K562 (cell line): ENCODE data around the gene APP. TPM values are rescaled to one million over a fixed set of nuclear protein-coding genes. Genes with fewer than 3 reads are reported as not detected.

Source experiments
- ATAC-seq: fragments of 200-7000 bp; cut with Tn5 transposase; 3 replicates; pipeline ENCODE4 v1.9.1; 2020; ENCODE audit warnings: moderate library complexity
- BruUV-seq: library from RNA; stranded (reverse); fragments of 400-500 nt; replicated peaks from 2 replicates; lab custom pipeline; 2021; lab: Mats Ljungman, UMichigan
- CTCF ChIA-PET: fragments of 300-600 bp; formaldehyde crosslinking; extraction: SDS; loops from one replicate; lab custom pipeline; 2021; ENCODE audit warnings: low intra/inter-chr PET ratio; lab: Yijun Ruan, JAX
- POLR2A ChIA-PET: fragments of 300-600, 350-650 bp; sonication (Branson Sonifier 250); formaldehyde crosslinking; extraction: SDS; loops from one replicate; lab custom pipeline; 2021; ENCODE audit warnings: antibody characterized with exemption, inconsistent platforms; lab: Yijun Ruan, JAX
- DNase-seq, 4 experiments: peaks; one replicate each; pipeline versions ENCODE4 v3.0.0 to v3.0.0-alpha.2; 2011 to 2018; ENCODE audit warnings: low spot score in 3 of 4, mixed read lengths in 3 of 4; ENCODE audit errors: extremely low read depth in 1 of 4
- FAIRE-seq: peaks from 2 replicates; lab custom pipeline; 2011; peaks lifted over from hg19 to GRCh38; lab: Jason Lieb, UNC
- H2AFZ ChIP-seq: 2 replicates; pipeline ENCODE4 v1.6.0; 2011; ENCODE audit warnings: low read depth, low read length, control low read depth, inconsistent platforms
- H3K27ac ChIP-seq: fragments of 200-600 bp; 3 replicates; pipeline ENCODE4 v1.8.0; 2011; ENCODE audit warnings: low read depth, mild to moderate bottlenecking, control low read depth, inconsistent platforms, low read length, moderate library complexity, mixed read lengths; ENCODE audit errors: extremely low read depth
- H3K27me3 ChIP-seq, 2 experiments: fragments of 300-600 bp in 1 of 2; 2 replicates in 1 of 2; 3 replicates in 1 of 2; pipeline versions ENCODE4 v1.6.0 to v1.8.0; 2011; ENCODE audit warnings: inconsistent platforms in 2 of 2, low read length in 2 of 2, mild to moderate bottlenecking in 1 of 2, mixed read lengths in 1 of 2, moderate library complexity in 1 of 2; ENCODE audit not compliant: control insufficient read depth in 2 of 2, insufficient read depth in 2 of 2
- H3K36me3 ChIP-seq: fragments of 300-600 bp; 3 replicates; pipeline ENCODE4 v1.8.0; 2011; ENCODE audit warnings: mild to moderate bottlenecking, low read length, inconsistent platforms; ENCODE audit not compliant: control insufficient read depth, insufficient read depth
- H3K4me1 ChIP-seq, 2 experiments: fragments of 200-600 bp in 1 of 2; replicated peaks in 1 of 2; 2 replicates in 1 of 2; 3 replicates in 1 of 2; pipeline versions ENCODE4 v1.5.1 to v1.8.0; 2011; ENCODE audit warnings: inconsistent platforms in 2 of 2, low read length in 2 of 2, mild to moderate bottlenecking in 1 of 2, mixed read lengths in 1 of 2, moderate library complexity in 1 of 2; ENCODE audit not compliant: control insufficient read depth in 2 of 2, insufficient read depth in 2 of 2
- H3K4me2 ChIP-seq: 2 replicates; pipeline ENCODE4 v1.6.1; 2011; ENCODE audit warnings: low read length, control low read depth, inconsistent platforms, mixed read lengths; ENCODE audit not compliant: insufficient read depth
- H3K4me3 ChIP-seq: fragments of 200-600 bp; sonication (generic), shearing (Covaris generic); 2 replicates; pipeline ENCODE4 v1.5.1; 2016; ENCODE audit warnings: control low read depth, inconsistent platforms
- H3K79me2 ChIP-seq: fragments of 200-600 bp; 3 replicates; pipeline ENCODE4 v1.8.0; 2011; ENCODE audit warnings: low read length, inconsistent platforms; ENCODE audit not compliant: control insufficient read depth, insufficient read depth
- H3K9ac ChIP-seq, 2 experiments: 2 replicates each; pipeline versions ENCODE4 v1.6.0 to v1.6.1; 2011; ENCODE audit warnings: low read depth in 2 of 2, low read length in 2 of 2, control low read depth in 1 of 2, inconsistent platforms in 1 of 2, mild to moderate bottlenecking in 1 of 2, mixed read lengths in 1 of 2; ENCODE audit not compliant: insufficient read depth in 1 of 2
- H3K9me1 ChIP-seq: one replicate; pipeline ENCODE4 v1.6.0; 2011; ENCODE audit warnings: inconsistent platforms, mild to moderate bottlenecking, low read length, moderate library complexity; ENCODE audit not compliant: control insufficient read depth, insufficient read depth
- H3K9me3 ChIP-seq: replicated peaks from 2 replicates; pipeline ENCODE4 v1.5.1; 2011; ENCODE audit warnings: low read depth, low read length, inconsistent platforms; ENCODE audit not compliant: control insufficient read depth, insufficient read depth
- H4K20me1 ChIP-seq: replicated peaks from 2 replicates; pipeline ENCODE4 v1.6.1; 2011; ENCODE audit warnings: low read length, inconsistent platforms, mixed read lengths; ENCODE audit not compliant: control insufficient read depth, insufficient read depth
- BRD4 ChIP-seq: fragments of 200-600 bp; sonication (generic); IDR thresholded peaks from 2 replicates; pipeline ENCODE4 v1.6.1; 2017; ENCODE audit warnings: inconsistent platforms
- HDGF ChIP-seq: fragments of 450-650 bp; IDR thresholded peaks from 2 replicates; pipeline ENCODE4 v1.6.1; 2016
- MCM7 ChIP-seq, 2 experiments: fragments of 450-650 bp; IDR thresholded peaks; 2 replicates each; pipeline ENCODE4 v1.6.1; 2016 to 2018
- NCOR1 ChIP-seq: fragments of 450-650 bp; IDR thresholded peaks from 2 replicates; pipeline ENCODE4 v1.6.1; 2016; ENCODE audit warnings: mild to moderate bottlenecking, moderate library complexity
- NRF1 ChIP-seq, 2 experiments: fragments of 450-650 bp; IDR thresholded peaks in 1 of 2; conservative IDR thresholded peaks in 1 of 2; 2 replicates each; pipeline ENCODE4 v1.6.1; 2014; ENCODE audit warnings: mild to moderate bottlenecking in 2 of 2
- RBM22 ChIP-seq: fragments of 200-400 bp; formaldehyde crosslinking; IDR thresholded peaks from 2 replicates; pipeline ENCODE4 v1.6.1; 2018; ENCODE audit warnings: low read length, low read depth; ENCODE audit not compliant: poor library complexity, severe bottlenecking
- RUNX1 ChIP-seq: sonication (generic); IDR thresholded peaks from 2 replicates; pipeline ENCODE4 v1.6.1; 2016; ENCODE audit warnings: antibody characterized with exemption, low read depth
- SRSF7 ChIP-seq: fragments of 200-400 bp; formaldehyde crosslinking; optimal IDR thresholded peaks from 2 replicates; pipeline ENCODE3; 2017; ENCODE audit warnings: mild to moderate bottlenecking, low read depth, low read length
- WGBS: fragments of 100-300 bp; shearing (Covaris generic); methylation state at CpG from one replicate; pipeline ENCODE4 v1.1.6; 2016; ENCODE audit warnings: low coverage, mixed read lengths; ENCODE audit not compliant: insufficient coverage; ENCODE audit errors: missing lambda C conversion rate; 5-methylcytosine and 5-hydroxymethylcytosine counted together
- in situ Hi-C: fragments of 300-500 bp; cut with MboI; formaldehyde crosslinking; loops from 4 replicates; pipeline ENCODE4 v1.15.0; 2018; ENCODE audit warnings: inconsistent platforms, mixed read lengths
- intact Hi-C: fragments of 100-400 bp; cut with micrococcal nuclease; formaldehyde crosslinking; loops from 2 replicates; pipeline ENCODE4 v1.14.2; 2022
- polyA plus RNA-seq, 8 experiments: library from polyadenylated mRNA; depleted of rRNA in 4 of 8; stranded (reverse) in 5 of 8; unstranded in 3 of 8; fragments of >200 nt; fragmentation: Nextera tagmentation in 2 of 8; fragmentation: Illumina TruSeq in 1 of 8; extraction: Ambion mirVana in 2 of 8; extraction: Trizol in 1 of 8; gene quantifications; 2 replicates each; pipeline versions ENCODE4 v1.2.1 to v1.2.3, GENCODE V29; 2011 to 2014; ENCODE audit warnings: inconsistent platforms in 1 of 8, missing spikeins in 1 of 8
- total RNA-seq, 7 experiments: library from RNA; depleted of rRNA in 6 of 7; stranded (reverse); fragments of >200 nt in 6 of 7; fragmentation: Illumina TruSeq in 2 of 7; extraction: Trizol in 2 of 7; gene quantifications; 2 replicates each; pipeline versions ENCODE4 v1.2.1 to v1.2.3, GENCODE V29; 2011 to 2021; ENCODE audit warnings: low replicate concordance in 1 of 7
- TF ChIP-seq, protein P1 (sequence below): sonication (generic); formaldehyde crosslinking; IDR thresholded peaks from 2 replicates; pipeline ENCODE4 v1.8.0; 2022; ENCODE audit warnings: missing genetic modification reagents, mild to moderate bottlenecking, borderline replicate concordance
- TF ChIP-seq, protein P2 (sequence below): fragments of 450-650 bp; IDR thresholded peaks from 2 replicates; pipeline ENCODE4 v1.6.1; 2018; ENCODE audit not compliant: partially characterized antibody
- TF ChIP-seq, protein P3 (sequence below): fragments of 250-450 bp; sonication (Bioruptor Pico); IDR thresholded peaks from 2 replicates; pipeline ENCODE4 v1.8.0; 2021; ENCODE audit warnings: moderate library complexity, mild to moderate bottlenecking, inconsistent platforms
- TF ChIP-seq, protein P4 (sequence below): fragments of 250-450 bp; sonication (Bioruptor Pico); IDR thresholded peaks from 2 replicates; pipeline ENCODE4 v1.6.1; 2021; ENCODE audit warnings: mild to moderate bottlenecking
- TF ChIP-seq, protein P5 (sequence below): fragments of 250-450 bp; sonication (Bioruptor Pico); IDR thresholded peaks from 2 replicates; pipeline ENCODE4 v1.8.0; 2021; ENCODE audit warnings: moderate library complexity, mild to moderate bottlenecking, inconsistent platforms

The APP gene
- total and polyA plus RNA-seq, 9 of the 15 experiments (the other 6 are each of a cell fraction or from before 2014, with no cell fraction given), result 0.01 to 1.5 (median 0.16) TPM; not detected in 5

DNA sequence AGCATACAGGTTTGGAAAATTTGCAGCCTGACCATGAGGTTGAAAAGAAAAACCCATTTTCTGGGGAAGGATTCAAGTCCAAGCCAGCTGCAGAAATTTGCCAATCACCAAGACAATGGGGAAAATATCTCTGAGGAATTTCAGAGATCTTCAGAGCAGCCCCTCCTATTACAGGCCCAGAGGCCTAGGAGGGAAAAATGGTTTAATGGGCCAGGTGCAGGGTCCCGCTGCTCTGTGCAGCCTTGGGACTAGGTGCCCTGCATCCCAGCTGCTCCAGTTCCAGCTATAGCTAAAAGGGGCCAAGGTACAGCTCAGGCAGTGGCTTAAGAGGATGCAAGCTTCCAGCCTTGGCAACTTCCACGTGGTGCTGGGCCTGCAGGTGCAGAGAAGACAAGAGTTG is 322.3 kb downstream of the APP start (continued):
- TF ChIP-seq SRSF7, result no peak
- TF ChIP-seq, protein P1, sequence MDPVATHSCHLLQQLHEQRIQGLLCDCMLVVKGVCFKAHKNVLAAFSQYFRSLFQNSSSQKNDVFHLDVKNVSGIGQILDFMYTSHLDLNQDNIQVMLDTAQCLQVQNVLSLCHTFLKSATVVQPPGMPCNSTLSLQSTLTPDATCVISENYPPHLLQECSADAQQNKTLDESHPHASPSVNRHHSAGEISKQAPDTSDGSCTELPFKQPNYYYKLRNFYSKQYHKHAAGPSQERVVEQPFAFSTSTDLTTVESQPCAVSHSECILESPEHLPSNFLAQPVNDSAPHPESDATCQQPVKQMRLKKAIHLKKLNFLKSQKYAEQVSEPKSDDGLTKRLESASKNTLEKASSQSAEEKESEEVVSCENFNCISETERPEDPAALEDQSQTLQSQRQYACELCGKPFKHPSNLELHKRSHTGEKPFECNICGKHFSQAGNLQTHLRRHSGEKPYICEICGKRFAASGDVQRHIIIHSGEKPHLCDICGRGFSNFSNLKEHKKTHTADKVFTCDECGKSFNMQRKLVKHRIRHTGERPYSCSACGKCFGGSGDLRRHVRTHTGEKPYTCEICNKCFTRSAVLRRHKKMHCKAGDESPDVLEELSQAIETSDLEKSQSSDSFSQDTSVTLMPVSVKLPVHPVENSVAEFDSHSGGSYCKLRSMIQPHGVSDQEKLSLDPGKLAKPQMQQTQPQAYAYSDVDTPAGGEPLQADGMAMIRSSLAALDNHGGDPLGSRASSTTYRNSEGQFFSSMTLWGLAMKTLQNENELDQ (CRISPR knock-in tag), result no peak
- TF ChIP-seq HDGF, result no peak
- no peak for TF ChIP-seq NRF1 (conservative IDR thresholded peaks at IDR 0.05 in 1 of 2, IDR thresholded peaks at IDR 0.05 in 1 of 2)

DNA sequence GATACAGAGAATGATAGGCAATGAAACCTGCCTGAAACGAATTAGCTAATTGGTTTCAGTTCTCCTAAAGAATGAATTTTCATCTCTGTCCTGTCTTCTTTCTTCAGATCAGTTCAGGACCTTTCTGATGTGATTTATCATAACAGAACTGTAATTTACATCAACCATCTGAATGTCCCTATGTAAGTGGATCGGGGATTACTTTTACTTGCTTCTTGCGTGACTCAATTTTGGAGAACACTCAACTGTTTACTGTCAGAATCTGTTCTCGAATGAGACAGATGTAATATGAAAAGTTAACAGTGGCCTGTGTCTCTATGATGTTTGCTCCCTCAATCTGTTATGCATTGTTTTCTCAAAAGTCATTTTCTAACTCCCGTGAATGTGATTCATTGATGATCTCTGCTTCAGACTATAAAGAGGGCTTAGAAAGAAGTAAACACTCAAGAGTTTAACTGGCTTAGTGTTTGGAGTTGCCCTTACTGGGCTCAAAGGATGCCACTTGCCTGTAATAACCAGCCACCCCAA is 324.8 kb downstream of the APP start:
- ATAC-seq (no peak), FAIRE-seq (no peak), DNase-seq (no peak)
- Histone ChIP-seq H3K9me1 (no peaks in the 10 kb centered on the region), H3K9me3 (no peaks in the 10 kb centered on the region), H3K36me3 (no peaks in the 10 kb centered on the region), H3K4me1 (no peaks in the 10 kb centered on the region), H3K27ac (no peak overlapping the region), H3K4me3 (no peak overlapping the region), H3K9ac (no peak overlapping the region), H3K27me3 (no peaks in the 10 kb centered on the region), H3K79me2 (no peaks in the 10 kb centered on the region), H3K4me2 (no peak overlapping the region), H4K20me1 (no peaks in the 10 kb centered on the region), H2AFZ (no peak overlapping the region)
- ChIA-PET POLR2A (no interaction called here), CTCF (no interaction called here)
- intact Hi-C loops (no loop called here), in situ Hi-C loops (no loop called here)
- BruUV-seq, result no TSS peak
- 1% methylated on average over 5 of the region's 5 CpGs for WGBS
- TF ChIP-seq RUNX1, result no peak
- TF ChIP-seq RBM22, result no peak
- TF ChIP-seq, protein P2, sequence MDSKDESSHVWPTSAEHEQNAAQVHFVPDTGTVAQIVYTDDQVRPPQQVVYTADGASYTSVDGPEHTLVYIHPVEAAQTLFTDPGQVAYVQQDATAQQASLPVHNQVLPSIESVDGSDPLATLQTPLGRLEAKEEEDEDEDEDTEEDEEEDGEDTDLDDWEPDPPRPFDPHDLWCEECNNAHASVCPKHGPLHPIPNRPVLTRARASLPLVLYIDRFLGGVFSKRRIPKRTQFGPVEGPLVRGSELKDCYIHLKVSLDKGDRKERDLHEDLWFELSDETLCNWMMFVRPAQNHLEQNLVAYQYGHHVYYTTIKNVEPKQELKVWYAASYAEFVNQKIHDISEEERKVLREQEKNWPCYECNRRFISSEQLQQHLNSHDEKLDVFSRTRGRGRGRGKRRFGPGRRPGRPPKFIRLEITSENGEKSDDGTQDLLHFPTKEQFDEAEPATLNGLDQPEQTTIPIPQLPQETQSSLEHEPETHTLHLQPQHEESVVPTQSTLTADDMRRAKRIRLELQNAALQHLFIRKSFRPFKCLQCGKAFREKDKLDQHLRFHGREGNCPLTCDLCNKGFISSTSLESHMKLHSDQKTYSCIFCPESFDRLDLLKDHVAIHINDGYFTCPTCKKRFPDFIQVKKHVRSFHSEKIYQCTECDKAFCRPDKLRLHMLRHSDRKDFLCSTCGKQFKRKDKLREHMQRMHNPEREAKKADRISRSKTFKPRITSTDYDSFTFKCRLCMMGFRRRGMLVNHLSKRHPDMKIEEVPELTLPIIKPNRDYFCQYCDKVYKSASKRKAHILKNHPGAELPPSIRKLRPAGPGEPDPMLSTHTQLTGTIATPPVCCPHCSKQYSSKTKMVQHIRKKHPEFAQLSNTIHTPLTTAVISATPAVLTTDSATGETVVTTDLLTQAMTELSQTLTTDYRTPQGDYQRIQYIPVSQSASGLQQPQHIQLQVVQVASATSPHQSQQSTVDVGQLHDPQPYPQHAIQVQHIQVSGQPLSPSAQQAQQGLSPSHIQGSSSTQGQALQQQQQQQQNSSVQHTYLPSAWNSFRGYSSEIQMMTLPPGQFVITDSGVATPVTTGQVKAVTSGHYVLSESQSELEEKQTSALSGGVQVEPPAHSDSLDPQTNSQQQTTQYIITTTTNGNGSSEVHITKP, result no peak
- TF ChIP-seq NCOR1, result no peak
- TF ChIP-seq MCM7 (IDR thresholded peaks at IDR 0.05), result no peak
- no peak for TF ChIP-seq BRD4
- TF ChIP-seq, protein P3, sequence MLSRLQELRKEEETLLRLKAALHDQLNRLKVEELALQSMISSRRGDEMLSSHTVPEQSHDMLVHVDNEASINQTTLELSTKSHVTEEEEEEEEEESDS (CRISPR knock-in tag), result no peak
- TF ChIP-seq, protein P4, sequence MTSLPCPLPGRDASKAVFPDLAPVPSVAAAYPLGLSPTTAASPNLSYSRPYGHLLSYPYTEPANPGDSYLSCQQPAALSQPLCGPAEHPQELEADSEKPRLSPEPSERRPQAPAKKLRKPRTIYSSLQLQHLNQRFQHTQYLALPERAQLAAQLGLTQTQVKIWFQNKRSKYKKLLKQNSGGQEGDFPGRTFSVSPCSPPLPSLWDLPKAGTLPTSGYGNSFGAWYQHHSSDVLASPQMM (CRISPR knock-in tag), result no peak
- TF ChIP-seq, protein P5, sequence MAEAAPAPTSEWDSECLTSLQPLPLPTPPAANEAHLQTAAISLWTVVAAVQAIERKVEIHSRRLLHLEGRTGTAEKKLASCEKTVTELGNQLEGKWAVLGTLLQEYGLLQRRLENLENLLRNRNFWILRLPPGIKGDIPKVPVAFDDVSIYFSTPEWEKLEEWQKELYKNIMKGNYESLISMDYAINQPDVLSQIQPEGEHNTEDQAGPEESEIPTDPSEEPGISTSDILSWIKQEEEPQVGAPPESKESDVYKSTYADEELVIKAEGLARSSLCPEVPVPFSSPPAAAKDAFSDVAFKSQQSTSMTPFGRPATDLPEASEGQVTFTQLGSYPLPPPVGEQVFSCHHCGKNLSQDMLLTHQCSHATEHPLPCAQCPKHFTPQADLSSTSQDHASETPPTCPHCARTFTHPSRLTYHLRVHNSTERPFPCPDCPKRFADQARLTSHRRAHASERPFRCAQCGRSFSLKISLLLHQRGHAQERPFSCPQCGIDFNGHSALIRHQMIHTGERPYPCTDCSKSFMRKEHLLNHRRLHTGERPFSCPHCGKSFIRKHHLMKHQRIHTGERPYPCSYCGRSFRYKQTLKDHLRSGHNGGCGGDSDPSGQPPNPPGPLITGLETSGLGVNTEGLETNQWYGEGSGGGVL (CRISPR knock-in tag), result no peak
